ENCODE measurements around the gene TLE1.

The TLE1 gene

GRCh38 chr9:81578606-81579005, 110.7 kb downstream of the TLE1 start:
- DNase-seq (ENCODE audit: low read depth in 2 of 2): no peak

- no peak for DNase-seq (ENCODE audit: low read depth in 2 of 2)
Measured at GRCh38 chr9:81575956-81576355, 113.4 kb downstream of the TLE1 start.

DNA sequence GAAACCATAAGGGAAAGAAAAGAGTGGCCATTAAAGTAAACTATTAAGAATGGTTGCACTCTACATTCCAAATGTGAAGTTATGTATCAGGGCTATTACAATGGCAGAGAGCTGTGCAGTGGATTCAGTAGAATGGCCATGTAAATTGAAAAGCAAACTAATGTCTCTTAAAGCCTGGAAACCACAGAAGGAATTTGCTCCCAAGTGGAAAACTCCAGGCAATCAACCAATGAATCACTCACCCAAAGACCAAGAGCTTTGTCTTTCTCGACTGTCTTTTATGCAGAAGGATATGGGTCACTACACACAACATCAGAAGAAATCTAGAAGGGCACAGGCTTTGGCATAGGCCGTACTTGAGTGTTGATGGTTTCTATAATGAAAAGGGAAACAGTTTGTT, 114.9 kb downstream of the TLE1 start:
- DNase-seq (ENCODE audit: low read depth in 2 of 2): no peak

- no peak for DNase-seq (ENCODE audit: low read depth in 2 of 2)
Measured at GRCh38 chr9:81573415-81574321, 115.7 kb downstream of the TLE1 start.

- no peak for DNase-seq (ENCODE audit: low read depth in 2 of 2)
Measured at GRCh38 chr9:81570083-81570482, 119.3 kb downstream of the TLE1 start.

GRCh38 chr9:81566074-81566698, 123.2 kb downstream of the TLE1 start:
- DNase-seq (ENCODE audit: low read depth in 2 of 2): no peak

DNA sequence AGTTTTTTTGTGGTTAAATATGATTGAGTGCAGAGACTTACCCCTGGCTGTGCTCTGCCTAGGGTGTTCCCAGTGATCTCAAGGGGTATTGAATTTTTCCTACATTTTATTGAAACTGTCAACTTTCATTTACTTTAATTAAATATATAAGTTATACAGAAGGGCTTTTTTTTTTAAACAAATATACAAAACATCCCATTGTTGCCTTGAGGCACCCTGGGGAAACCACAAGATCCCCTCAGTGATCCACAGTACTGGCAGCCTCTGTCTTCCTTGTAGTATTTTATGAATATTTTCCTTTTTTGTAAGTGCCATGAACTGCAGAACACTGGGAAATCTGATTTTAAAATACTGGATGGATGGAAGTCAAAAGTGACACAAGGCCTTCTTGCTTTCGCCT, 123.7 kb downstream of the TLE1 start:
- DNase-seq (ENCODE audit: low read depth in 2 of 2): no peak

DNA sequence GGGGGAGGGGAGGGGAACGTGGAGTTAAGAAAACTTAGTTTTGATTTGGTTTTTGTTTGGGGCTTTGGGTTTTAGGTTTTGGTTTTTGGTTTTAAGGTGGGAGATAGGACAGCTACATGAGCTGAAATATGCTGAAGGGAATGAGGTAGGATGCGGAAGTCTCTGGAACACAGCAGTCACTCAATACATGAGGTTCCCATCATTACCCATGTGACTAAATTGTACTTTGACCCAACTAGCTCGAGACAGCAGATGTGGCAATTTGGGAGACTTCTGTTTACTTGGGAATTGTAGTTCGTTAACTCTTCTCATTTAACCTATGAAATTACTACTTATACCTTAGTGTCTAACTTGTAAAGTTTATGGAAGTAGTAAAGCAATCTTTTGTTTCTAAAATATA, 124.2 kb downstream of the TLE1 start:
- DNase-seq (ENCODE audit: low read depth in 2 of 2): no peak

DNA sequence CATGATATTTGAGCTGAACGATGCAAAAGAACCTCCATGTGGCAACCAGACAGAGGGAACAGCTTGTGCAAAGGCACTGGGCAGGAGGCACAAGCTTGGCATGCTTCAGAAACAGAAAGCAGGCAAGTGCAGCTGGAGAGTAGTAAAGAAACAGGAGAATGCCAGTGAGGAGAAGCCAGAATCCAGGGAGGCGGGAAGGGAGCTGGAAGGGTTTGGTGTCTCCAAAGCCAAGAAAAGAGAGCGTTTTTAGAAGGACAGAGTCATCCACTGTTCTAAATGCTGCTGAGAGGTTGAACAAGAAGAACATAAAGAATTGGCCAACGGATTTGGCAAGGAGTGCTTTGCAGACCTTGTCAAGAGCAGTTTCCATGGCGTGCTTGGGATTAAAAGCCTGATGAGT, 124.7 kb downstream of the TLE1 start:
- DNase-seq (ENCODE audit: low read depth in 2 of 2): no peak

GRCh38 chr9:81563739-81564138, 125.6 kb downstream of the TLE1 start:
- no peak for DNase-seq (ENCODE audit: low read depth in 2 of 2)

- DNase-seq (ENCODE audit: low read depth in 2 of 2): no peak
Measured at GRCh38 chr9:81563020-81563407, 126.3 kb downstream of the TLE1 start.

GRCh38 chr9:81562231-81563019, 126.9 kb downstream of the TLE1 start:
- no peak for DNase-seq (ENCODE audit: low read depth in 2 of 2)

GRCh38 chr9:81560851-81561732, 128.3 kb downstream of the TLE1 start:
- DNase-seq (ENCODE audit: low read depth in 2 of 2): no peak

- no peak for DNase-seq (ENCODE audit: low read depth in 2 of 2)
Measured at GRCh38 chr9:81559709-81560108, 129.6 kb downstream of the TLE1 start.

- no peak for DNase-seq (ENCODE audit: low read depth in 2 of 2)
Measured at GRCh38 chr9:81559197-81559596, 130.2 kb downstream of the TLE1 start.

DNA sequence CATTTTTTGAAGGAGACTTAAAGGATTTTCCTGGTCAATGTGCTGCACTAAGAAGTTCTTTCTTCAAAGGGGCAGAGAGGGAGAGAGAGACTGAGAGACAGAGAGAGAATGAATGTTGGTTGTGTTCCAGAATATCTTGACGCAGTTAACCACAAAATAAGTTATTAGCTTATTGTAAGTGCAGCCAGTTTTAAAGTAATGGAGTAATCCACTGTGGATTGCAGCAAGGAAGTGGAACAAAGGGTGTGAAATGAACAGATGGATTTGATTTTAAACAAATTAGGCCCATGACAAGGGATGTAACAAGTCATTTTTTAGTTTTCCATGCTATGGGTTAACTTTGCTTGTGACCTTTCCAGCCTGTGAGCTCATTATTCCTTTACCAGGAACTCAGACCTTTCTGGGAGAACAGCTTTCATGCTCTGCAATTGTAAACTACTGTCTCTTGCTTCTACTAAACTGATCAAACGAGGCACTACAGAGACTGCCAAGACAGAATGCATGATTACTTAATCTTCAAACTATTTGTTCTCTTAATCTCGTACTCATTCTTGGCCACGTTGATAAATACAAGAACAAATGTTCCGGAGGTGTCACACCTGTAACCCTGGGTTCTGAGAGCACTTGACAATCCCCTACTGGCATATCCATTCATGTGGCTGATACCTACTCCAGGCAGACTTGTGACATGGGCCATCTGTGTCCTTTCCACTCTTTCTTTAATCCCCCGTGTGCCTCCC, 131.1 kb downstream of the TLE1 start:
- no peak for DNase-seq (ENCODE audit: low read depth in 2 of 2)

GRCh38 chr9:81557452-81558090, 131.8 kb downstream of the TLE1 start:
- no peak for DNase-seq (ENCODE audit: low read depth in 2 of 2)

- no peak for DNase-seq (ENCODE audit: low read depth in 2 of 2)
Measured at GRCh38 chr9:81556923-81557322, 132.4 kb downstream of the TLE1 start.

DNA sequence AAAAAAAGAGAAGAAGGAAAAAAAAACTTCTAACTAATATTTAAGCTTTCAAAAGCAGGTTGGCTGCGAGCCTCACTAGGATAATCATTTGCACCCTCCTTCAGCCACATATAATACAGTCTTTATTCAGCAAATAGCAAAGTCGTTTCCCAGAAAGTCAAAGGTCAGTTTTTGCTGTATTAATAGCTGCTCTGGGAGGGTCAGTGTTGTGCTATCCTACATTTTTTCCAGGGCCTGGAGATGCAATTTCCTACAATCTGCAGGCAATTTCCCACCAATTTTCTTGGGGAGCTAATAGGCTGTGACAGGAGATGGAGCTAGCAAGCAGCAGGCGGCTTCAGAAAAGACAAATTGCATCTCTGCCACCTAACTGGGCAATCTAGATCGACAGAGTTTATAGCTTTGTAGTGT, 136.8 kb downstream of the TLE1 start:
- no peak for DNase-seq (ENCODE audit: low read depth in 2 of 2)

- DNase-seq (ENCODE audit: low read depth in 2 of 2): no peak
Measured at GRCh38 chr9:81550207-81550583, 139.2 kb downstream of the TLE1 start.
